Measurements from ENCODE around the gene COL27A1.

Gene COL27A1

GRCh38 chr9:114169029-114169951, 14.0 kb downstream of the COL27A1 start:
- no peak for DNase-seq

- DNase-seq = no peak
Observed at GRCh38 chr9:114169952-114170770, 14.8 kb downstream of the COL27A1 start.

GRCh38 chr9:114170771-114171461, 15.6 kb downstream of the COL27A1 start:
- no peak for DNase-seq

- no peak for DNase-seq
Observed at GRCh38 chr9:114171500-114171899, 16.2 kb downstream of the COL27A1 start.

- no peak for DNase-seq
Observed at GRCh38 chr9:114172981-114173833, 17.9 kb downstream of the COL27A1 start.

GRCh38 chr9:114174557-114174875, 19.2 kb downstream of the COL27A1 start:
- no peak for DNase-seq

- no peak for DNase-seq
Observed at GRCh38 chr9:114174876-114175771, 19.8 kb downstream of the COL27A1 start.

GRCh38 chr9:114176624-114177291, 21.4 kb downstream of the COL27A1 start:
- DNase-seq = no peak

- no peak for DNase-seq
Observed at GRCh38 chr9:114177423-114178064, 22.2 kb downstream of the COL27A1 start.

- no peak for DNase-seq
Observed at GRCh38 chr9:114178076-114178475, 22.7 kb downstream of the COL27A1 start.

GRCh38 chr9:114178756-114179450, 23.6 kb downstream of the COL27A1 start:
- no peak for DNase-seq

GRCh38 chr9:114179516-114179915, 24.2 kb downstream of the COL27A1 start:
- DNase-seq = no peak

- no peak for DNase-seq
Observed at GRCh38 chr9:114180696-114181606, 25.6 kb downstream of the COL27A1 start.

- DNase-seq = no peak
Observed at GRCh38 chr9:114181607-114182409, 26.5 kb downstream of the COL27A1 start.

- DNase-seq = no peak
Observed at GRCh38 chr9:114183006-114183405, 27.7 kb downstream of the COL27A1 start.

GRCh38 chr9:114184071-114184470, 28.7 kb downstream of the COL27A1 start:
- DNase-seq = no peak

GRCh38 chr9:114184866-114185265, 29.5 kb downstream of the COL27A1 start:
- no peak for DNase-seq

Measured in CD4-positive, alpha-beta T cell treated with Interferon gamma for 1 hour (primary cell).